ENCODE measurements around the gene PHETA1.

PHETA1 gene

DNA sequence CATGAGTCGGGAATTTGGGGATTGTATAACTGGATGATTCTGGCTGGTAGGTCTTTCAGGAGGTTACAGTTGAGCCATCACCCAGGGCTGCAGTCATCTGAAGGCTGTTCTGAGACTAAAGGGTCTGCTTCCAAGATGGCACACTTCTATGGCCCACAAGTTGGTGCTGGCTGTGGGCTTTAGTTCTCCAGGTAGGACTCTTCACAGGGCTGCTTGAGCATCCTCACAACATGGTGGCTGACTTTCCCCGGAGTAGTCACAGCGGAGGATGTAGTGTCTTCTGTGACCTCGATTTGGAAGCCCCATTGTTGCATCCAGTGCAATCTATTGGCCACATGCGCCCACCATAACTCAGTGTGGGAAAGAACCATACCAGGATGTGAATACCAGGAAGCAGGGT lies 14.4 kb downstream of the PHETA1 start:
- Histone ChIP-seq H3K9ac (ENCODE audit: low read depth, low read length) (no peak overlapping the region), H3K79me2 (ENCODE audit: insufficient read depth, low read length) (no peaks in the 10 kb centered on the region), H3K36me3 (ENCODE audit: insufficient read depth, low read length) (no peaks in the 10 kb centered on the region), H3K4me2 (ENCODE audit: insufficient read depth, low read length) (no peak overlapping the region), H3K27ac (ENCODE audit: low read length) (no peak overlapping the region), H3K4me1 (ENCODE audit: insufficient read depth, low read length) (no peaks in the 10 kb centered on the region), H3K4me3 (ENCODE audit: low read depth in 1 of 2, low read length in 2 of 2) (no peak overlapping the region), H3K9me3 (ENCODE audit: insufficient read depth, low read length, severe bottlenecking) (no peaks in the 10 kb centered on the region), H4K20me1 (ENCODE audit: insufficient read depth, low read length) (no peaks in the 10 kb centered on the region), H3K27me3 (ENCODE audit: insufficient read depth, low read length, poor library complexity) (no peaks in the 10 kb centered on the region), H2AFZ (ENCODE audit: low read depth, low read length) (no peak overlapping the region)
- no peak for DNase-seq
- TF ChIP-seq, protein P1, sequence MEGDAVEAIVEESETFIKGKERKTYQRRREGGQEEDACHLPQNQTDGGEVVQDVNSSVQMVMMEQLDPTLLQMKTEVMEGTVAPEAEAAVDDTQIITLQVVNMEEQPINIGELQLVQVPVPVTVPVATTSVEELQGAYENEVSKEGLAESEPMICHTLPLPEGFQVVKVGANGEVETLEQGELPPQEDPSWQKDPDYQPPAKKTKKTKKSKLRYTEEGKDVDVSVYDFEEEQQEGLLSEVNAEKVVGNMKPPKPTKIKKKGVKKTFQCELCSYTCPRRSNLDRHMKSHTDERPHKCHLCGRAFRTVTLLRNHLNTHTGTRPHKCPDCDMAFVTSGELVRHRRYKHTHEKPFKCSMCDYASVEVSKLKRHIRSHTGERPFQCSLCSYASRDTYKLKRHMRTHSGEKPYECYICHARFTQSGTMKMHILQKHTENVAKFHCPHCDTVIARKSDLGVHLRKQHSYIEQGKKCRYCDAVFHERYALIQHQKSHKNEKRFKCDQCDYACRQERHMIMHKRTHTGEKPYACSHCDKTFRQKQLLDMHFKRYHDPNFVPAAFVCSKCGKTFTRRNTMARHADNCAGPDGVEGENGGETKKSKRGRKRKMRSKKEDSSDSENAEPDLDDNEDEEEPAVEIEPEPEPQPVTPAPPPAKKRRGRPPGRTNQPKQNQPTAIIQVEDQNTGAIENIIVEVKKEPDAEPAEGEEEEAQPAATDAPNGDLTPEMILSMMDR (IDR thresholded peaks at IDR 0.05; ENCODE audit: borderline replicate concordance, extremely low read depth, low read length, poor library complexity, severe bottlenecking), result no peak
- no peak for TF ChIP-seq EZH2 (IDR thresholded peaks at IDR 0.05; ENCODE audit: borderline replicate concordance, low read depth, low read length, severe bottlenecking)
- no peak for ATAC-seq (ENCODE audit: insufficient read depth, low read depth)

DNA sequence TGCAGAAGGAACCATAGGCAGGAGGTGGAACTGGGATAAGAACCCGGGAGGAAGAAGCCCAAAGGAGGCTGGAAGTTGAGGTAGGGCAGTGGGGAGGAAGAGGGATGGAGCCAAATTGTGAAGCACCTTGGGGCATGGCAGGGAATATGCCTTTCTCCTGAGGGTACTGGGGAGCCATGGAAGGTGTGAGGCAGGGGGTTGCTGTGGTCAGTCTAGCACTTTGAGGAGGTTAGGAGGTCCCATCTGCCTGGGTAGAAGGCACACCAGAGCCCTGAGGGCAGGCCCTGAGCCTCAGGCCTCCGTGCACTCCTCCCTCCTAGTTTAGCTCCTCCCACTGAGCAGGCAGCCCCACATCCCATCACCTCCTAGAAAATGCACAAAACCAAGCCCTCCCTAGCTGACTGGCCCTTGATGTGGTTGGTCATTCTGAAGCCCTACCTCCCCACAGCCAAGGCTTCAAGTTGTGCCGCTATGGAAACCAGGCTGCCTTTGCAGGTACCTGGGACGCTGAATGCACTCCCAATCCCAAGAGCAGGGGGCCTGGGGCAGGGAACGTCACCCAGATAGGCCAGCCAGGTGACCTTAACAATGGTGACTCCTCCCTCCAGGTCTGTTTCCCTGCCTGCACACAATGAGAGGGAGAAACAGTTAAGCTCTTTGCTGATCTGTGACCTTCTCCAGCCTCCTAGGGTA lies 15.1 kb downstream of the PHETA1 start:
- Histone ChIP-seq H3K4me3 (ENCODE audit: low read depth in 1 of 2, low read length in 2 of 2) (no peak overlapping the region), H4K20me1 (ENCODE audit: insufficient read depth, low read length) (no peaks in the 10 kb centered on the region), H3K27me3 (ENCODE audit: insufficient read depth, low read length, poor library complexity) (no peaks in the 10 kb centered on the region), H3K79me2 (ENCODE audit: insufficient read depth, low read length) (no peaks in the 10 kb centered on the region), H3K27ac (ENCODE audit: low read length) (no peak overlapping the region), H3K9me3 (ENCODE audit: insufficient read depth, low read length, severe bottlenecking) (peaks cover 2% of the 10 kb centered on the region), H2AFZ (ENCODE audit: low read depth, low read length) (no peak overlapping the region), H3K9ac (ENCODE audit: low read depth, low read length) (no peak overlapping the region), H3K4me1 (ENCODE audit: insufficient read depth, low read length) (no peaks in the 10 kb centered on the region), H3K4me2 (ENCODE audit: insufficient read depth, low read length) (no peak overlapping the region), H3K36me3 (ENCODE audit: insufficient read depth, low read length) (no peaks in the 10 kb centered on the region)
- no peak for ATAC-seq (ENCODE audit: insufficient read depth, low read depth)
- TF ChIP-seq, protein P1 (IDR thresholded peaks at IDR 0.05; ENCODE audit: borderline replicate concordance, extremely low read depth, low read length, poor library complexity, severe bottlenecking), result no peak
- TF ChIP-seq EZH2 (IDR thresholded peaks at IDR 0.05; ENCODE audit: borderline replicate concordance, low read depth, low read length, severe bottlenecking), result no peak
- DNase-seq, result no peak

DNA sequence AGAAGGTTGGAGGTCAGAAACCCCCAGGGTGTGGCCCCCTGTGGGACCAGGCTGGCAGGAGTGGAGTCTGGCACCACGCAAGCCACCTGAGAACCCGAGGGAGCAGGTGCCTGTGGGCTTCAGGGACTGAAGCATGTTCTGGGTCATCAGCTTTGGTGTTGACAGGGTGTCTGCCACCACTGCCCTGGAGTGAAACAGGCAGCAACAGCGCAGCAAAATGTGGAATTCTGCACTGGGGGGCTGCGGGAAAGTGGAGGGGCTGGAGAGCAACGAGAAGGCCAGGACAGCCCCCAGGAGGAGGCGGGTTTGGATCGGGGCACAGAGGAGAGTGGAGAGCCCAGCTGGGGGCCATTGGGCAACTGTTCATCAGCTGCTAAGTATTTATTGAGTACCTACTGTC lies 15.9 kb downstream of the PHETA1 start:
- no peak overlapping the region for H3K4me3 ChIP-seq (ENCODE audit: low read depth in 1 of 2, low read length in 2 of 2)
- H3K4me2 ChIP-seq (ENCODE audit: insufficient read depth, low read length), result no peak overlapping the region
- no peaks in the 10 kb centered on the region for H4K20me1 ChIP-seq (ENCODE audit: insufficient read depth, low read length)
- no peak overlapping the region for H3K9ac ChIP-seq (ENCODE audit: low read depth, low read length)
- no peak for ATAC-seq (ENCODE audit: insufficient read depth, low read depth)
- no peaks in the 10 kb centered on the region for H3K79me2 ChIP-seq (ENCODE audit: insufficient read depth, low read length)
- H3K27me3 ChIP-seq (ENCODE audit: insufficient read depth, low read length, poor library complexity), result no peaks in the 10 kb centered on the region
- no peak overlapping the region for H3K27ac ChIP-seq (ENCODE audit: low read length)
- H2AFZ ChIP-seq (ENCODE audit: low read depth, low read length), result no peak overlapping the region
- no peaks in the 10 kb centered on the region for H3K36me3 ChIP-seq (ENCODE audit: insufficient read depth, low read length)
- no peaks in the 10 kb centered on the region for H3K4me1 ChIP-seq (ENCODE audit: insufficient read depth, low read length)
- DNase-seq, result no peak
- TF ChIP-seq EZH2 (IDR thresholded peaks at IDR 0.05; ENCODE audit: borderline replicate concordance, low read depth, low read length, severe bottlenecking), result no peak
- TF ChIP-seq, protein P1 (IDR thresholded peaks at IDR 0.05; ENCODE audit: borderline replicate concordance, extremely low read depth, low read length, poor library complexity, severe bottlenecking), result no peak
- H3K9me3 ChIP-seq (ENCODE audit: insufficient read depth, low read length, severe bottlenecking), result peaks cover 5% of the 10 kb centered on the region

Data from DND-41 (cell line).